KBM-7 (cell line): ENCODE results near the gene RPLP2.
A peak's percentile ranks its signal among the peaks of the same experiment; 100 is the strongest.

Experiments
- DNase-seq: peaks from one replicate; pipeline ENCODE4 v3.0.0-alpha.2; 2015
- in situ Hi-C: fragments of 300-500 bp; cut with MboI; formaldehyde crosslinking; loops from 2 replicates; pipeline ENCODE4 v1.14.3; 2020; ENCODE audit warnings: low sequenced_read_pairs, low pct_unique_long_range_greater_than_20kb, mixed read lengths

The RPLP2 gene

DNA sequence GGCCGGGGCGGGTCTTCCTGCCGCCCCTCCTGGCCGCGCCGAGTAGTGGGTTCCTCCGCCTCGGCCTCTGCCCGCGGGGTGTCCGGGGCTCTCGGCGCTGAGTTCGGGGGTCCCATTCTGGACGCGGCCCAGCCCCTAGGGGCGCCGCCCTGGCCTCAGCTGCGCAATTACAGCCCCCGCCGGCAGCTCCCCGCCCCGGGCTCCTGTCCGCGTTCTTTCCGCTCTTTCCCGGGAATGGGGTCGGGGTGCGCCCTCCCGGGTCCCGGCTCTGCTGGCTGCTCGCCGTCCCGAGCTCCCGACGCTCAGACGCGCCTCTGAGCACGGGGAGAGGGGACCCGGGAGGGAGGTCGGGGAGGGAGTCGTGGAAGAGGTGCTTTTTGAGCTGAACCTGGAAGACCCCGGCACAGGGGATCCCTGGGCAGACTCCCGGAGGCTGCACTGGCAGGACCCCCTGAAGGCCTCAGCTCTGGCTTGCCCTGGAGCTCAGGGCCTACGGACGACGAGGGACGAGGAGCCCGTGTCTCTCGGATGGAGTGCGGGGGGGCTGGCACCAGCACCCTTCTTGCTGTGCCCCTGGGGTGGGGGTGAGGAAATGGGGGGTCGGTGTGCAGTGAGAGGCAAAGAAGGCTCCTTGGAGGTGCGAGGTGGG, 33.4 kb downstream of the RPLP2 start:
- DNase-seq = no peak
- in situ Hi-C loops = no loop called here

DNA sequence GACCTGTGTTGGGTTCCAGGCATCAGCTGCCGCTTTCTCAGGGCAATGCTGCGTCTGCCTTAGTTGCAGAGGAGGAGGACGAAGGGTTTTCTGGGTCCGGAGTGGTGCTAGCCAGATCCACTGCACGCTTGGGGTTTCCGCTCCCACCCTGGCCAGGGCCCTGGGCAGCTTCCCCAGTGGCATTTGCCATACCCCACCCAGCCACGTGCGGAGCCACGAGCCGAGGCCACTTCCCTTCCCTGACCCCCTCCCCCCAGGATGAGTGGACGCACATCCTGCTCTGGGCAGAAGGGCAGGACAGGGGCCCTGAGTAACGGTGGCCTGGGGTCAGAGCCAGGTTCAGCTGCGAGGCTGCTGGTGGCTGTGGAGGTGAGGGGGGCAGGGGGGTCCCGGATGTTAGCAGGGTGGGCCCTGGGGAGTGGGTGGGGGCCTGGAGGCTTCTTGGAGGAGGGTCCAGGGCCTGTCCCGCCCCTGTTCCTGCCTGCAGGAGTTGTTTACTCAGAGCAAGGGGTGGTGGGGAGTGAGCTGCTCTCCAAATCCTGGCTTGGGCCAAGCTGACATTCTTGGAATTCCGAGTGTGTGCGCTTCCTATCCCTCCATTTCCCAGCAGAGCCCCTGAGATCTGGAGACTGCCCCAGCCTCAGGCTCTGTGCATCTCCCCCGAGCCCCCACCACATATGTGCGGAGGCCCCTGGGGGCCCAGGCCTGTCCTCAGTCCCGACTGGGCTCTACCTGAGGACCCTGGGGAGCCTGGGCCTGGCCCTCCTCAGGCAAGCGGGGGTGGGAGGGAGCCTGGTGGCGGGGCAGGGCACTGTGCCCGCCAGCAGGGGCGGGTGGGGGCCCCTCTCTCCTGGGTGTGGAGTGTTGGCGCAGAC, 34.3 kb downstream of the RPLP2 start:
- in situ Hi-C loops = no loop called here
- no peak for DNase-seq

DNA sequence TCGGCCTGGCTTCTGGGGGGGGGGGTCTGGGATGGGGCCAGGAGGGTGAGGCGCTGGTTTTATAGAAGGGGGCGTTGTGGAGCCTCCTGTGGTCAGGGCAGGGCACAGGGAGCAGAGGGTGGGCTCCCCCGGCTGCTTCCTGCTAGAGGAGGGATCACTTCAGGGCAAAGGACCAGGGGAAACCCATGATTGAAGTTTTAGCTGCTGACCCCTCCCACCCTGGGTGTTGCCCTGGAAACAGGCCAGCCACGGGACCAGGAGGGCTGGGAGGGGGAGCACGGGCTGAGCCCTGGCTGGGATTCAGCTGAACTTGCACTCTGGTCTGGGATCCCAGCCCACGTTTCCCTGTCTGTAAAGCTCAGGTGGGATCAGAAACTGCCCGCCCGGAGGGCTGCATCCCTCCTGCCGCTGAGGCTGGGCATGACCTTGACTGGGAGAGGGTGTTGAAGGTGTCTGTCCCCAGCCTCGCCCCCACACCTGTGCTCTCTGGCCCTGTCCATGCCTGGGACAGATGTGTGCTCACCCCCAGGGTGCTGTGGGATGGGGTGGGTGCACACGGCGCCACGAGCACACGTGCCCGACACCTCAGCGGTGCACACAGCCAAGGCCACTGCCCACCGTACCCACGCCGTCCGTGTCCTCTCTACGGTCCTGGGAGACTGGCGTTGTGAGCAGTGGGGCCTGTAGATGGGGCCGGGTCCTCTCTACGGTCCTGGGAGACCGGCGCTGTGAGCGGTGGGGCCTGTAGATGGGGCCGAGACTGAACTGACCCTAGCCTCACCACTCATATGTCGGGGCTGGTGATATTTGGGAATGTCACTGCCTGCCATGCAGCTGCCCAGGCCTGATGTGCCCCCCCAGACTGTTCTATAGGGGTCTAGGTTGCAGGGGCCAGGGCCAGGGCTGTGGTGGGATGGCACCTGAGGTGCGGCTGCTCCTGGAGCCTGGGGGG, 35.2 kb downstream of the RPLP2 start:
- in situ Hi-C loops = no loop called here
- peak; percentile 82 for DNase-seq

DNA sequence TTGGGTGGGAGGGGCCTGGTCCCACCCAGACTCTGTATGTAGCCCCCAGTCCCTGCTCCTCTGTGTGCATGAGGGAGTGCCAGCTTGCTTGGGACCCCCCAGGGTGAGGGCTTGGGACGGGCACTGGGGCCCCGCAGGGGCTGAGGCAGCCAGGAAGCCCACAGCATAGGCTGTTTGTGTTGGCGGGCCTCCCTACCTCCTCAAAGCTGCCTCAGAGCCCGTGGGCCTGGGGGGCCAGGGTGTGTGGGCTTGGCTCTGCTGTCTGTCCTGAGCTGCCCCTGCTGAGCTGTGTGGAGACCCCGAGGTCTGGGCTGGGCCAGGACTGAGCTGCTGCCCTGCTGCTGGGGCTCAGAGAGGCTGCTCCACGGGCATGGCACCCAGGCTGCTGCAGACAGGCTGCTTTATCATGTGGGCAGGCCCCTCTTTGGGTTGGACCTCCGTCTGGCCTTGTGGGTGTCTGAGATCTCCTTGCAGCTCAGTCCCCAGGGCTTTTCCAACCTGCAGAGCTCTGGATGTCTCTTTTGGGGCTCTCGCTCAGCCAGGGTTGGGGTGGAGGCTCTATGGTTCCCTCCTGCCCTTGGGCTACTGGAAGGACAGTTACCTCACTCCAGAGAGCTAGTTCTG, 36.2 kb downstream of the RPLP2 start:
- in situ Hi-C loops = no loop called here
- no peak for DNase-seq

- no peak for DNase-seq
- in situ Hi-C loops = no loop called here
These were observed 36.8 kb downstream of the RPLP2 start for GRCh38 chr11:846496-847098.

GRCh38 chr11:847876-848275, 38.1 kb downstream of the RPLP2 start:
- no peak for DNase-seq
- in situ Hi-C loops = no loop called here

DNA sequence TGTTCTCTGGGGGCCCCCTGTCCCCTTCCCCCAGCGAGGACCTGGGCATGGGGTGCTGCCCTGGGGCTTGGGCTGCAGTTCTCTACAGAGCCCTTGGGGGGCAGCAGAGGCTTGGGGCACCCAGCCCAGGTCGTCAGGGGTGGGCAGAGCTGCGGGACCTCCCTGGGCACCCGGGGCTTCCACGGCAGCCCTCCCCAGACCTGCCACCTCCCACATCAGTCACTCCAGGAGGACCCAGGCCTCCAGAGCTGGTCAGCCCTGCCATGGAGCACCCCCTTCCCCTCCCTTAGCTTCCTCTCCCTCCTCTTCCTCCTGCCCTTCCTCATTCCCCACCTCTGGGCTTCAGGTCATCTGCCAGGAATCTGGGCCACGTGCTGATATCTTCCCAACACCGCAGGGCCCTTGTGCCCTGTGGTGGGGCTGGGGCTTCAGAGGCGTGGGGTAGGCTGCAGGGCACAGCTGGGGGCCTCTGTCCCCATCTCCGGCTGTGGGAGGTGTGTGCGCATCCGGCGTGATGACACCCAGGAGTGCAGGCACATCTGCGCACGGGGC, 38.7 kb downstream of the RPLP2 start:
- in situ Hi-C loops = no loop called here
- DNase-seq = no peak

GRCh38 chr11:849104-849824, 39.5 kb downstream of the RPLP2 start:
- in situ Hi-C loops = no loop called here
- no peak for DNase-seq

DNA sequence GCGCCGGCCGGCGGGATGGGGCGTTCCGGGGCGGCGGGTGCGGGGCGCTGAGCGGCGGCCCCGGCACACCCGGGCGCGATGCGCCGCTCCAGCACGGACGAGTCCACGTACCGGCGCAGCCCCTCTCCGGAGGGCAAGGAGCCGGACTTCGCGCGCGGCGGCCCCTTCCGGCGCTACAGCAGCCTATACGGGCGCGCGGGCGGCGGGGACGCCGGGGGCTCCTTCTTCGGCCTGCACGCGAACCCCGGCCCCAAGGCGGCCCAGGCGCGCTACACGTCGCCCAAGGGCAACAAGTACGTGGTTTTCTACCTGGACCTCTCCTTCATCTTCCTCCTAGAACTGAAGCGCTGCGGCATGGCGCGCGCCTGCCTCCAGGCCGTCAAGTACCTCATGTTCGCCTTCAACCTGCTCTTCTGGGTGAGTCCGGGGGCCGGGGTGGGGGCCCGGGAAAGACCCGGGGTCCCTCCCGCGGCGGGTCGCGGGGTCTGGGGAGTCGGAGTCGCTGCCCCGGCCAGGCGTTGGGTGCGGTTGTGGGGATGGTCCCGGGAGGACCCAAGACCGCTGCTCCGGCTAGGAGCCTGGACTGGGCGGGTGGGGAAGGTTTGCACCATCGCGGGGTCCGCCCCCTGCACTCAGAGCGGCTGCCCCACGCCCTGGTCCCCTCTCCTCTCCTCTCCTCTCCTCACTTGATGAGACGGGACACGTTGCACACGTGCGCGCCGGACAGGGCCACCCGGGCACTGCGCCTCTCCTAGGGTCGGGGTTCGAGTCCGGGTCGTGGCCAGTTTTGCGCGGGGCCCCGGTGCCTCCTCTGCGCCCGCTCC, 40.4 kb downstream of the RPLP2 start:
- in situ Hi-C loops = no loop called here
- no peak for DNase-seq

- in situ Hi-C loops = no loop called here
- no peak for DNase-seq
These were observed 41.3 kb downstream of the RPLP2 start for GRCh38 chr11:850775-851763.

DNA sequence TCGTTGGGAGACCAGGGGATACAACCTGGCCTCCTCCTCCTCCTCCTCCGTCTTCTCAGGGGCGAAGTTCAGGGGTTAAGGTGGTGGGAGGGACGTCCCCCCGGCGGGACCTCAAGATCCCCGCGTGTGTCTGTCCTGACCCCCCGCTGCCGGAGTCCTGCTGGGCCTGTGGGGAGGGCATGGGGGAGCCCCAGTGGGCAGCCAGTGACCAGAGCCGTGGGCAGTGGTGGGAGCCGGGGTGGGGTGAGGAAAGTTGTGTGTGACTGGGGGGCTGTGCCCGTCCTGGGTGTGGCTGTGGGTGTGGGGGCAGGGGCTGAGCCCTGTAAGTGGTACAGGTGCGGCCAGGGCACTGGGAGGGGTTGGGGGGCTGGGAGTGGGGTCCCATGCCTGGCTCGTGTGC, 43.0 kb downstream of the RPLP2 start:
- DNase-seq = no peak
- in situ Hi-C loops = no loop called here

GRCh38 chr11:853682-854448, 44.1 kb downstream of the RPLP2 start:
- no peak for DNase-seq
- in situ Hi-C loops = no loop called here

GRCh38 chr11:854601-855329, 45.0 kb downstream of the RPLP2 start:
- DNase-seq = no peak
- in situ Hi-C loops = no loop called here

DNA sequence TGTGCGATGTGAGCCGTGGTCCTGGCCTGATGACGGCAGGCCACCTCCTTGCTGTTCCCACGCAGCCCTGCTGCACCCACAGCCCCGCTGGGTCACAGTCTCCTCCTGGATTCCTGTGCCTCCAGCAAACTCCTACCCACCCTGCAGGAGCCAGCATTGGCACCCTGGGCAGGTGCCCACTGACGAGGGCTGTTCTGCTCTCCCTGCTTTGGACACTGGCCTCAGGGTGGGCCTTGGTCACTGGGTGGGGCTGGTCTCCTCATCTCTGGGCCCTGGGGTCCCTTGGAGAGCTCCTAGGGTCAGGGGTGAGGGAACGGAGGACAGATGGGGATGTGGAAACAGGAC, 45.5 kb downstream of the RPLP2 start:
- no peak for DNase-seq
- in situ Hi-C loops = no loop called here

DNA sequence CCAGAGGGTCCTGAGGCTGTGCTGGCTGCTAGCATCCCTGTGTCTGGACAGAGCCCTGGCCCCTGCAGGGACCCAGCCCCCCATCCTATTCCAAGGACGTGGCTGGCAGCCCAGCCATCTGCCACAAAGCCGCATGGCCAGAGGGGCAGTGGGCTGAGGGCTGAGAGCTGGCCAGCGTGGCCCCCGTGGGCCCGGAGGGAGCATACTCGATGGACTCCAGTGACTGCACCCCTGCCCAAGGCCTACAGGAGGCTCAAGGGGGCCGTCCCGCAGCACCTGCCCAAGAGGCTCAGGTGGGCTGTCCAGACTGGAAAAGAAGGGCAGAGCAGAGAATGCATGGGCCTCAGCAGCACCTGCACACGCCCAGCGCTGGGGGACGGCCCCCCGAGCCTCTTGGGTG, 46.0 kb downstream of the RPLP2 start:
- DNase-seq = no peak
- in situ Hi-C loops = no loop called here
